ENCODE measurements around the gene CCBE1. TPM values are rescaled to one million over a fixed set of nuclear protein-coding genes. Genes with fewer than 3 reads are reported as not detected.
"Not testable (repeated sequence)": the region's sequence is repeated elsewhere in the genome, so short reads cannot be mapped to it uniquely, and the experiment has no call there.

The CCBE1 gene
- total RNA-seq, 1 donor from 2014 or later = under 0.01 TPM

- peak in 1 of 2 donors; percentile 86 for DNase-seq (ENCODE audit: low read depth in 2 of 2)
These were observed 18.7 kb upstream of the CCBE1 start for GRCh38 chr18:59715966-59716369.

DNA sequence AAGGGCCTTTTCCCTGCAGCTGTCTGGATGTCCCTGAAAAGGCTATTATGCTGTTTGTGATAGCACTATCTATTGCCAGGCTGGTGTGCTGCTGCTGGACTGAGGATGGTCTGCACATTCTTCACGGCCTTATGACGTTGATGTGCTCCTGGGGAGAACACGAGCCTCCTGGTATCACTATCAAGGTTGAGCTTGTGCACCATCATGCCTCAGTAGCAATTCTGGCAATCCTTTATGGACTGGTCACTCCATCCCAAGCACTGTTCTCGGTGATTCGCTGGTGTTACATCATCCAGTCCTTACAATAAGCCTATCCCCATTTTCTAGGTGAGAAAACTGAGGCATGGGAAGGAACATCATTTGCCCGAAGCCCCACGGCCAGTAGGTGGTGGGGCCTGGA is 18.2 kb upstream of the CCBE1 start:
- no peak for DNase-seq (ENCODE audit: low read depth in 2 of 2)

- DNase-seq (ENCODE audit: low read depth in 2 of 2) = not testable (repeated sequence)
These were observed 16.9 kb upstream of the CCBE1 start for GRCh38 chr18:59714096-59714495.

- DNase-seq (ENCODE audit: low read depth in 2 of 2) = no peak
These were observed 15.1 kb upstream of the CCBE1 start for GRCh38 chr18:59712311-59712710.

- DNase-seq (ENCODE audit: low read depth in 2 of 2) = no peak
These were observed 11.8 kb upstream of the CCBE1 start for GRCh38 chr18:59708988-59709387.

- no peak for DNase-seq (ENCODE audit: low read depth in 2 of 2)
These were observed 10.1 kb upstream of the CCBE1 start for GRCh38 chr18:59707306-59707705.

GRCh38 chr18:59706499-59706898 is 9.3 kb upstream of the CCBE1 start:
- DNase-seq (ENCODE audit: low read depth in 2 of 2) = no peak

GRCh38 chr18:59705145-59705544 is 7.9 kb upstream of the CCBE1 start:
- no peak for DNase-seq (ENCODE audit: low read depth in 2 of 2)

DNA sequence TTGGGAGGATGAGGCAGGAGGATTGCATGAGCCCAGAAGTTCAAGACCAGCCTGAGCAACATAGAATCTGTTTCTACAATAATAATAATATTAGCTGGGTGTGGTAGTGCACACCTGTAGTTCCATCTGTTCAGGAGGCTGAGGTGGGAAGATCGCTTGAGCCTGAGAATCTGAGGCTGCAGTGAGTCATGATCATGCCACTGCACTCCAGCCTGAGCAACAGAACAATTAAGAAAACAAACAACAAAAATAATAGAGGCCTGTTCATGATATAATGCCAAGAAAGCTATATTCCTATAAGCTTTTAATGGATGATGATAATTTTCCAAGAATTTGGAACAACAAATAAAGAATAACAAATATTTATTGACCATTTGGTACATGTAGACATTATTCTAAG is 6.9 kb upstream of the CCBE1 start:
- DNase-seq (ENCODE audit: low read depth in 2 of 2) = peak in 1 of 2 donors; percentile 25

DNA sequence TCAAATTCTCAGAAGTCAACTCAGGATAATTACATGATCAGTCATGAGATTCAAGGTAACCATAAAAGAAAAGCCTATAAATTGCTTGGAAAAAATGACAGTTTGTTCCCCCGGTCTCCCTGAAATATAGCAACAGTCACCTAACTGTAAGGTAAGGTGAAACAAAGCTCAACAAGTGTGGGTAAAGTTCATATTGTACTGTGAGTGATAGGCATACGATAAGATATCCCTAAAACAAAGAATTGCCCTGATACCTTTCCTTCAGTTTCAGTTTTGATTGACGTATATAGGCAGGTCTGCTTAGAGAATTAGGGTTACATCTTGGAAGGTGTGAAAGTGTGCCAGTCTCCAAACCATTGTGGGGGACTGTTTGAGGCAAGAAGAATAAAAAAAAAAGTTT is 4.0 kb upstream of the CCBE1 start:
- no peak for DNase-seq (ENCODE audit: low read depth in 2 of 2)

- DNase-seq (ENCODE audit: low read depth in 2 of 2) = no peak
These were observed 3.3 kb upstream of the CCBE1 start for GRCh38 chr18:59700535-59700967.

DNA sequence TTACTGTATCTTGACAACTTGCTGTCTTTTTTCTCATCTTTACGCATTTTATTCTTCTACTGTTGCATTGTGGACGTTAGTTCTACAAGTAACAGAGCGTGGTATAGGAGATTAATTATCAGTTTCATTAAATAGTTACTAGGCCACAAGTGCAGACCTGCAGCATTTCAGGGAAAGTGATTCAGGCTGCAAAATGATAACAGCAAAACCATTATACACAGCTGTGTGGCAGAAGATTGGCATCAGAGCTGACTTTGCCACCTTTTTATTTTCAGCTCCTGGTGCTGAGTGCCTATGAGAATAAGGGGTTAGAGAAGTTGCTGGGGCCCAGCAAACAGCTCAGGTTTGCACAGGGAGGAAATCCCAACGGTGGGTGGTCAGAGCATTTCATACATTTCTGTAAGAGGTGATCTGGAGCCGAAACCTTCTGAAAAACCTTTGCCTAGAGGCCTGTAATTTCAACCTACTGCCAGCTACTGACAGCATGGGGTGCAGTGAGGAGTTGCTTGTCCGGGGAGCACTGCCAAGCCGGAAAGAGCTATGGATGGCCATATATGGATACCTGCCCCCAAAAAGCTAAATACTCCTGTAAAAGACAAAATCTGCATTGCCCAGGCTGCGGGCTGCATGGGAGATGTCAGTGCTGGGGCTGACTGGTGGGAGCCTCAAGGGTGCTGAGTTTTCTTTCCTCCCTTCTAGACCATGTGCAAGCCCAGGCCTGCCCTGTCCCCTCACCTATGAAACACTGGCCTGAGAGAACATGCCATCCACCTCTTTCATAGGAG is 2.7 kb upstream of the CCBE1 start:
- no peak for DNase-seq (ENCODE audit: low read depth in 2 of 2)

DNA sequence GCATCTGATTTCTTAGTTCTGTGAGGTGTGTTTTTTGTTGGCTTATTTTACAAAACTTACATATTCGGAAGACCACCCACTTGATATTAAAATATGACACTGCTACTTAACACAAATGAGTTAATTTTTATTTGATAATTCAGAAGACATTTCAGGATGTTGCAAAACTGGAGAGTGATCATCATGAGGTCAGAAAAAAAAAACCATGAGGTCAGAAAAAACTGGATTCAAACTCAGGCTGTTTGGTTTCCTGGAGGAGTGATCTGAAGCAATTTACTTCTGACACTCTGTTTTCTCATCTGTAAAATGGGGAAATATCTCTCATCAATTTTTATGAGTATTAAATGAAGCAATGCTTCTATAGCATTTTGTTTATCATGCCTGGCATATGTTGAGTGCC is 1.8 kb upstream of the CCBE1 start:
- DNase-seq (ENCODE audit: low read depth in 2 of 2) = no peak

- peak in 1 of 2 donors; percentile 49 for DNase-seq (ENCODE audit: low read depth in 2 of 2)
These were observed 650 bp downstream of the CCBE1 start for GRCh38 chr18:59696311-59697235.

DNA sequence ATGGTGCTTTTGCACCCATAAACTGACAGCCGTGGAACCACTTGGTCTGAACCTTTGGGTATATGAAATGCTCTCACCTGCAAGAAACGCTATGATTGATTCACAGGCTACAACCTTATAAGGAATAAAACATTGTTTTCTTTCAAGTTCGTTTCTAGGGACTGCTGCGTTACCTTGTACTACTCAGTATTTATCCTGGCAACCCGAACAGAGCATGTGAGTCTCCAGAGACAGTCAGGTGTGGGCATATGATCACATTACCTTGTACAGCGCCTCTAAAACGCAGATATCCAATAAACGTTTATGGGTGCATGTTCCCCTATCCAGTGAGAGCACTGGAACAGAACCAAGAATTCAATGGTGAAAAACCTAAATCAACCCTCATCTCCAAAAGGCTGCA is 1.7 kb downstream of the CCBE1 start:
- no peak for DNase-seq (ENCODE audit: low read depth in 2 of 2)

DNA sequence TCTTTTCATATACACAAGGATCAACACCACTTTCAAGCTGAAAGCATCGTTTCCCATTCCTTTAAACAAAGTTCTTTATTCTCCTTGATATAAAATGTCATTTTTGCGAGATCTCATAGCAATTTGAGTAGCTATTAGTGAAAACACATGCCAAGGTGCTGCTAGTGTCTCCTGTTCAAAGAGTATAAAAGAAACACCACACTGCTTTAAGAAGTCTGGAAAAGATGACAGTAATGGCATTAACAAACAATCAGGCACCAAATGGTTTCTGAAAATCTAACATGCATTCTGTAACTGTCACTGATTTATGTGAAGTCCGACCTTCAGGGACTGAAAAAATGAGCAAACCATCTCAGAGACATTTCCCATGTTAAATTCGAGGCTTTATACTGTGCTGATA is 2.4 kb downstream of the CCBE1 start:
- no peak for DNase-seq (ENCODE audit: low read depth in 2 of 2)

GRCh38 chr18:59691996-59692395 is 5.2 kb downstream of the CCBE1 start:
- DNase-seq (ENCODE audit: low read depth in 2 of 2) = no peak

DNA sequence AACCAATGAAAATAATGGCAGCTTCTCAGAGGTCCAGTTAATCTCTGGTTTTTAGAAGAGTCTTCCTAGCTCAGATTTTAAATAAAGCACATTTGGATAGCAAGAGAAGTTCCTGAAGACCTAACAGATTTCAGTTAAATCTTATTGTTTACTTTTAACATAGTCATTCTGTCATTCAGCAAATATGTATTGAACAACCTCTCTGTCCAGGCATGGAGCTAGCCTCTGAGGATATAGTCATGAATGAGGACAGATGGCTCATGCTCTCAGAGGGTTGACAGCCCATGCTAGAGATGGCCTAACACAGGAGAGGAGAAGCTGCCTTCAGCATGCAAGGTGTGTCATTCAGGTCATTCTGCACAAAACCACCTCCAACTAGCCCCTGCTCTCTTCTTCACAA is 6.2 kb downstream of the CCBE1 start:
- no peak for DNase-seq (ENCODE audit: low read depth in 2 of 2)

DNA sequence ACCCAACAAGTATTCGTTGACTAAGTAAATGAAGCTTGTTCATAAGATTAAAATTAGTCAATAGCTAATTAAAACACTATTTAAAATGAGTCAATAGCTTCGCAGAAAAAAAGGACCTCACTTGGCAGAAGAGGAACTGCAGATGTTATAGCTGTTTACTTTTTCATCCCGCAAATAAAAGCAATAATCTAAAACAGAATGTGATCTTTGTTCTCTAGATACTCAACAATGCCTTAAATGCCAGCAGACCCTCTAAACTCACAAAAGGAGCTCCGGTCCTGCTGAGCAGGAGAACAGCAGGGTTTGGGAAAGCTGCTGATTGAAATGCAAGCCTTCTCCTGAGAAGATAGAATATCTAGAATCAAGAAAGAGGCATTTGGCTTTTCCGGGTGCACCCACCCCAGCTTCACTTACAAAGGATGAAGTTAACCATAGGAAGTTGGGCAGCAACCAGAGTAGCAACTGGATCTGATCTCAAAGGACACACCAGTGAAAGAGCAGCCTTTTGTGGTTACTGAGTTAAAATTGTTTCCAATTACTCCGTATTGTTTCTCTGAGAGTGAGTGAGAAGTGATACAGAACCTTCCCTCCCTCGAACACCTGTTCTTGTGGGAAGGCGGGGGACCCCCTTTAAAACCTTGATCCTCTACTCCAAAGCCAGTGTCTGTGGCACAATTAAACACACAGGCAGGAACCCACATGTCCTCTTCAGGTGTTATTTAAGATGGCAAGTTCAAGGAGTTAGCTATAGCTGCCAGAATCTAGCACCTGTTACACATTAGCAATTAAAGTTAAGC is 6.8 kb downstream of the CCBE1 start:
- no peak for DNase-seq (ENCODE audit: low read depth in 2 of 2)

- no peak for DNase-seq (ENCODE audit: low read depth in 2 of 2)
These were observed 7.5 kb downstream of the CCBE1 start for GRCh38 chr18:59689756-59690155.

DNA sequence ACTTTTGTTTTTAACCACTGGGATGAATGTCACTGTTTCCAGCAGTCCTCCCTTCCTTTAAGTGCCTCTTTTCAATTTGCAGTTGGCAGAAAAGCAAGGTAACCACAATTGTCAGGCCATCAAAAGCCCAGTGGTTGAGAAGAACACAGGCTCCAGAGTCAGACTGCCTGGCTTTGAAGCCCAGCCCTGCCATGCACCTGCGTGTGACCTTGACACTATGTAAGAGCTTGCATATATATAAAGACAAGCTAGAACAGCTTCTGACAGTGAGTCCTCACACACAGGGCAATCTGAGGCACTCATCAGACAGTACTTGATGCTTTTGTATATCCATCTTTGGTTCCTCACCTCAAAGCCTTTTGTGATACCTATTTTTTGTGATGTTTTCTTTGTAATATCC is 11.0 kb downstream of the CCBE1 start:
- DNase-seq (ENCODE audit: low read depth in 2 of 2) = no peak

DNA sequence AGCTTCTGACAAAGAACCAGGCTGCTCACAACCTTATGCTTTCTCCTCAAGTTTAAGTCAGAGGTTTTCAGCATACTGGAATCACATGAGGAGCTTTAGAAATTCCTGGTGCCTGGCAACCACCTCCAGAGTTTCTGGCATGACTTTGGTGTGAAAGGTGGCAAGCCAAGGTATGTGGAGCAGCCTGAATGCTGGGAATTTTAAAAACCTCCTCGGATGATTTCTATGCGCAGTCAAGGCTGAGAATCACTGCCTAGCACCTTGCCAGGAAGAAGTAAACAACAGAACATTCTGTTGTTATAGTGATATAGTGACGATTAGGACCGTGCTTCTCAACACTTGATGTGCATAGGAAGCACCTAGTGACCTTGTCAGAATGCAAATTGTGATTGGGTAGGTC is 11.7 kb downstream of the CCBE1 start:
- no peak for DNase-seq (ENCODE audit: low read depth in 2 of 2)
